K562 (cell line): ENCODE data around the gene DTD1. TPM values are rescaled to one million over a fixed set of nuclear protein-coding genes. Genes with fewer than 3 reads are reported as not detected.

Experiments used
- HCFC1 ChIP-seq: IDR thresholded peaks from 2 replicates; pipeline ENCODE4 v1.6.1; 2012; ENCODE audit warnings: low read depth, low read length, improper control_type of control experiment
- IRF2 ChIP-seq: sonication (generic); formaldehyde crosslinking; IDR thresholded peaks from 2 replicates; pipeline ENCODE4 v1.8.1; 2022; ENCODE audit warnings: mild to moderate bottlenecking, missing genetic modification reagents
- MAX ChIP-seq: sonication (generic); formaldehyde crosslinking; IDR thresholded peaks from 2 replicates; pipeline ENCODE4 v1.9.0; 2022; ENCODE audit warnings: mild to moderate bottlenecking, missing genetic modification reagents
- MYBL2 ChIP-seq, 2 experiments: fragments of 450-650 bp in 1 of 2; sonication (generic) in 1 of 2; formaldehyde crosslinking in 1 of 2; IDR thresholded peaks; 2 replicates each; pipeline versions ENCODE4 v1.6.1 to v1.8.1; 2017 to 2022; ENCODE audit warnings: borderline replicate concordance in 1 of 2, inconsistent platforms in 1 of 2, low read depth in 1 of 2, mild to moderate bottlenecking in 1 of 2, missing genetic modification reagents in 1 of 2, moderate library complexity in 1 of 2
- NCOR1 ChIP-seq: fragments of 450-650 bp; IDR thresholded peaks from 2 replicates; pipeline ENCODE4 v1.6.1; 2016; ENCODE audit warnings: mild to moderate bottlenecking, moderate library complexity
- NFATC3 ChIP-seq: fragments of 450-650 bp; IDR thresholded peaks from 2 replicates; pipeline ENCODE4 v1.6.1; 2017; ENCODE audit warnings: mild to moderate bottlenecking
- NFRKB ChIP-seq: fragments of 450-650 bp; IDR thresholded peaks from 2 replicates; pipeline ENCODE4 v1.6.1; 2016; ENCODE audit warnings: low read depth
- PCBP1 ChIP-seq: fragments of 200-400 bp; formaldehyde crosslinking; IDR thresholded peaks from 2 replicates; pipeline ENCODE4 v1.6.1; 2018; ENCODE audit warnings: mild to moderate bottlenecking, low read depth, low read length; ENCODE audit not compliant: poor library complexity, severe bottlenecking
- RFX1 ChIP-seq: fragments of 450-650 bp; IDR thresholded peaks from 2 replicates; pipeline ENCODE4 v1.6.1; 2016; ENCODE audit warnings: mild to moderate bottlenecking, moderate library complexity
- SMAD4 ChIP-seq: fragments of 250-450 bp; sonication (Bioruptor Pico); conservative IDR thresholded peaks from 2 replicates; pipeline ENCODE4 v1.8.0; 2021; ENCODE audit warnings: inconsistent platforms, mild to moderate bottlenecking, moderate library complexity
- SMARCA4 ChIP-seq: fragments of 450-650 bp; IDR thresholded peaks from 2 replicates; pipeline ENCODE4 v1.6.1; 2016
- SRSF1 ChIP-seq: fragments of 200-400 bp; formaldehyde crosslinking; IDR thresholded peaks from 2 replicates; pipeline ENCODE4 v1.6.1; 2017; ENCODE audit warnings: mild to moderate bottlenecking, low read depth, low read length, moderate library complexity
- TAF9B ChIP-seq: fragments of 450-650 bp; IDR thresholded peaks from 2 replicates; pipeline ENCODE4 v1.6.1; 2018; ENCODE audit warnings: mild to moderate bottlenecking; ENCODE audit not compliant: partially characterized antibody
- TAL1 ChIP-seq: fragments of 450-650 bp; IDR thresholded peaks from 2 replicates; pipeline ENCODE4 v1.6.1; 2016; ENCODE audit warnings: mild to moderate bottlenecking
- TBL1XR1 ChIP-seq, 2 experiments: IDR thresholded peaks; 2 replicates each; pipeline ENCODE4 v1.6.1; 2012; ENCODE audit warnings: improper control_type of control experiment in 2 of 2, low read length in 2 of 2, mild to moderate bottlenecking in 1 of 2
- TCF3 ChIP-seq: sonication (generic); formaldehyde crosslinking; IDR thresholded peaks from 2 replicates; pipeline ENCODE4 v1.4.0; 2020; ENCODE audit warnings: mild to moderate bottlenecking, missing genetic modification reagents
- TCFL5 ChIP-seq: fragments of 250-450 bp; sonication (Bioruptor Pico); conservative IDR thresholded peaks from 2 replicates; pipeline ENCODE4 v1.6.1; 2021; ENCODE audit warnings: mild to moderate bottlenecking, moderate library complexity, matching md5 sums
- ZBTB17 ChIP-seq: fragments of 450-650 bp; formaldehyde crosslinking; IDR thresholded peaks from 2 replicates; pipeline ENCODE4 v1.4.0; 2020; ENCODE audit warnings: mild to moderate bottlenecking
- ZC3H4 ChIP-seq: sonication (generic); formaldehyde crosslinking; IDR thresholded peaks from 2 replicates; pipeline ENCODE4 v1.9.0; 2021; ENCODE audit warnings: missing genetic modification reagents, borderline replicate concordance
- ZFX ChIP-seq: sonication (generic); formaldehyde crosslinking; IDR thresholded peaks from 2 replicates; pipeline ENCODE4 v1.8.0; 2022; ENCODE audit warnings: mild to moderate bottlenecking, missing genetic modification reagents, moderate library complexity
- ZNF717 ChIP-seq: fragments of 250-450 bp; sonication (Bioruptor Pico); IDR thresholded peaks from 2 replicates; pipeline ENCODE4 v1.5.0; 2021
- polyA plus RNA-seq, 8 experiments: library from polyadenylated mRNA; depleted of rRNA in 4 of 8; stranded (reverse) in 5 of 8; unstranded in 3 of 8; fragments of >200 nt; fragmentation: Nextera tagmentation in 2 of 8; fragmentation: Illumina TruSeq in 1 of 8; extraction: Ambion mirVana in 2 of 8; extraction: Trizol in 1 of 8; gene quantifications; 2 replicates each; pipeline versions ENCODE4 v1.2.1 to v1.2.3, GENCODE V29; 2011 to 2014; ENCODE audit warnings: inconsistent platforms in 1 of 8, missing spikeins in 1 of 8
- total RNA-seq, 7 experiments: library from RNA; depleted of rRNA in 6 of 7; stranded (reverse); fragments of >200 nt in 6 of 7; fragmentation: Illumina TruSeq in 2 of 7; extraction: Trizol in 2 of 7; gene quantifications; 2 replicates each; pipeline versions ENCODE4 v1.2.1 to v1.2.3, GENCODE V29; 2011 to 2021; ENCODE audit warnings: low replicate concordance in 1 of 7
- TF ChIP-seq, protein P1 (sequence below): fragments of 450-650 bp; IDR thresholded peaks from 2 replicates; pipeline ENCODE4 v1.6.1; 2016; ENCODE audit warnings: low read depth
- TF ChIP-seq, protein P2 (sequence below): fragments of 250-450 bp; sonication (Bioruptor Pico); IDR thresholded peaks from 2 replicates; pipeline ENCODE4 v1.8.0; 2021; ENCODE audit warnings: borderline replicate concordance, mild to moderate bottlenecking, moderate library complexity; ENCODE audit not compliant: poor library complexity, severe bottlenecking

Gene DTD1
- total and polyA plus RNA-seq, 9 of the 15 experiments (the other 6 are each of a cell fraction or from before 2014, with no cell fraction given) = 5.7 to 28.6 (median 26.8) TPM

DNA sequence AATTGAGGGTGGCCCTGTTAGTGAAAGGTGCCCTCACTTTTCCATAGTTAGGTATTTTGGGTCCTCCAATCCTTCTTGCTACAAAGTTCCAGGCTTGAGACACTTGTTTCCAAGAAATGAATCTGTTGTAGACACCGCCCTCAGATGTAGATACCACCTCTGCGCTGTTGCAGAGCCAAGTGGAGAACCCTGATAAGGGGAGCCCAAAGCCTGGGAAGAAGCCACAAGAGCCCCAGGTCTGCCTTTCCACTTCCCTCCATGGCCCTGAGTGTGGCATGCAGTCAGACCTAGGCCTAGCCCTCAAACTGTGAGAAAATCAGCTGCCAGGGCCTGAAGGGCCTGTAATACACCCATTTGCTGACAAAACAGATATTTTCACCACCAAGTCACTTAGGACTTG, 37.1 kb downstream of the DTD1 start (continued):
- TF ChIP-seq SMARCA4 (peak; percentile 54; the same call in 1 of the 2 replicates), TCFL5 (CRISPR knock-in tag) (no peak), ZNF717 (no peak), TAL1 (peak; percentile 75), HCFC1 (no peak), NFATC3 (no peak), TBL1XR1 (IDR thresholded peaks at IDR 0.05; ENCODE audit: low read length in 2 of 2) (peak in 1 of 2 experiments; percentile 59; a peak in 1 of 4 replicates), TCF3 (CRISPR knock-in tag) (peak; percentile 90), IRF2 (CRISPR knock-in tag) (no peak), ZFX (CRISPR knock-in tag) (no peak), SRSF1 (no peak), NFRKB (no peak), SMAD4 (CRISPR knock-in tag) (peak; percentile 96), ZC3H4 (no peak), RFX1 (no peak), ZBTB17 (CRISPR knock-in tag) (no peak), TAF9B (no peak), NCOR1 (peak; percentile 74), PCBP1 (no peak), MAX (CRISPR knock-in tag) (no peak), MYBL2 (IDR thresholded peaks at IDR 0.05; ENCODE audit: low read depth) (no peak), MYBL2 (CRISPR knock-in tag; IDR thresholded peaks at IDR 0.05; ENCODE audit: borderline replicate concordance) (no peak)
- TF ChIP-seq, protein P1, sequence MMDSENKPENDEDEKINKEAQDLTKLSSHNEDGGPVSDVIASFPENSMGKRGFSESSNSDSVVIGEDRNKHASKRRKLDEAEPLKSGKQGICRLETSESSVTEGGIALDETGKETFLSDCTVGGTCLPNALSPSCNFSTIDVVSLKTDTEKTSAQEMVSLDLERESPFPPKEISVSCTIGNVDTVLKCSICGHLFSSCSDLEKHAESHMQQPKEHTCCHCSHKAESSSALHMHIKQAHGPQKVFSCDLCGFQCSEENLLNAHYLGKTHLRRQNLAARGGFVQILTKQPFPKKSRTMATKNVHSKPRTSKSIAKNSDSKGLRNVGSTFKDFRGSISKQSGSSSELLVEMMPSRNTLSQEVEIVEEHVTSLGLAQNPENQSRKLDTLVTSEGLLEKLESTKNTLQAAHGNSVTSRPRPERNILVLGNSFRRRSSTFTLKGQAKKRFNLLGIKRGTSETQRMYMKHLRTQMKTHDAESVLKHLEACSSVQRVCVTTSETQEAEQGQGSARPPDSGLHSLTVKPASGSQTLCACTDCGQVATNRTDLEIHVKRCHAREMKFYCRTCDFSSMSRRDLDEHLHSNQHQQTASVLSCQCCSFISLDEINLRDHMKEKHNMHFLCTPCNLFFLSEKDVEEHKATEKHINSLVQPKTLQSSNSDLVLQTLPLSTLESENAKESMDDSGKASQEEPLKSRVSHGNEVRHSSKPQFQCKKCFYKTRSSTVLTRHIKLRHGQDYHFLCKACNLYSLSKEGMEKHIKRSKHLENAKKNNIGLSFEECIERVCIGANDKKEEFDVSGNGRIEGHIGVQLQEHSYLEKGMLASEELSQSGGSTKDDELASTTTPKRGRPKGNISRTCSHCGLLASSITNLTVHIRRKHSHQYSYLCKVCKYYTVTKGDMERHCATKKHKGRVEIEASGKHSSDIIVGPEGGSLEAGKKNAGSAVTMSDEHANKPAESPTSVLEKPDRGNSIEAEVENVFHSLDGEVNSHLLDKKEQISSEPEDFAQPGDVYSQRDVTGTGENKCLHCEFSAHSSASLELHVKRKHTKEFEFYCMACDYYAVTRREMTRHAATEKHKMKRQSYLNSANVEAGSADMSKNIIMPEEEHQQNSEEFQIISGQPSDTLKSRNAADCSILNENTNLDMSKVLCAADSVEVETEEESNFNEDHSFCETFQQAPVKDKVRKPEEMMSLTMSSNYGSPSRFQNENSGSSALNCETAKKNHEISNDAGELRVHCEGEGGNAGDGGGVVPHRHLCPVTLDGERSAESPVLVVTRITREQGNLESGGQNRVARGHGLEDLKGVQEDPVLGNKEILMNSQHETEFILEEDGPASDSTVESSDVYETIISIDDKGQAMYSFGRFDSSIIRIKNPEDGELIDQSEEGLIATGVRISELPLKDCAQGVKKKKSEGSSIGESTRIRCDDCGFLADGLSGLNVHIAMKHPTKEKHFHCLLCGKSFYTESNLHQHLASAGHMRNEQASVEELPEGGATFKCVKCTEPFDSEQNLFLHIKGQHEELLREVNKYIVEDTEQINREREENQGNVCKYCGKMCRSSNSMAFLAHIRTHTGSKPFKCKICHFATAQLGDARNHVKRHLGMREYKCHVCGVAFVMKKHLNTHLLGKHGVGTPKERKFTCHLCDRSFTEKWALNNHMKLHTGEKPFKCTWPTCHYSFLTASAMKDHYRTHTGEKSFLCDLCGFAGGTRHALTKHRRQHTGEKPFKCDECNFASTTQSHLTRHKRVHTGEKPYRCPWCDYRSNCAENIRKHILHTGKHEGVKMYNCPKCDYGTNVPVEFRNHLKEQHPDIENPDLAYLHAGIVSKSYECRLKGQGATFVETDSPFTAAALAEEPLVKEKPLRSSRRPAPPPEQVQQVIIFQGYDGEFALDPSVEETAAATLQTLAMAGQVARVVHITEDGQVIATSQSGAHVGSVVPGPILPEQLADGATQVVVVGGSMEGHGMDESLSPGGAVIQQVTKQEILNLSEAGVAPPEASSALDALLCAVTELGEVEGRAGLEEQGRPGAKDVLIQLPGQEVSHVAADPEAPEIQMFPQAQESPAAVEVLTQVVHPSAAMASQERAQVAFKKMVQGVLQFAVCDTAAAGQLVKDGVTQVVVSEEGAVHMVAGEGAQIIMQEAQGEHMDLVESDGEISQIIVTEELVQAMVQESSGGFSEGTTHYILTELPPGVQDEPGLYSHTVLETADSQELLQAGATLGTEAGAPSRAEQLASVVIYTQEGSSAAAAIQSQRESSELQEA = no peak
- TF ChIP-seq, protein P2, sequence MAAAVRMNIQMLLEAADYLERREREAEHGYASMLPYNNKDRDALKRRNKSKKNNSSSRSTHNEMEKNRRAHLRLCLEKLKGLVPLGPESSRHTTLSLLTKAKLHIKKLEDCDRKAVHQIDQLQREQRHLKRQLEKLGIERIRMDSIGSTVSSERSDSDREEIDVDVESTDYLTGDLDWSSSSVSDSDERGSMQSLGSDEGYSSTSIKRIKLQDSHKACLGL = no peak
